GM12878 (cell line): ENCODE data around the gene AK5. TPM values are rescaled to one million over a fixed set of nuclear protein-coding genes. Genes with fewer than 3 reads are reported as not detected.

Source experiments
- ATAC-seq: fragments of 200-7000 bp; cut with Tn5 transposase; 3 replicates; pipeline ENCODE4 v1.9.1; 2020; ENCODE audit warnings: mild to moderate bottlenecking, moderate library complexity
- BruUV-seq: library from RNA; stranded (reverse); fragments of 400-500 nt; replicated peaks from 2 replicates; lab custom pipeline; 2021; lab: Mats Ljungman, UMichigan
- CTCF ChIA-PET: fragments of 300-600 bp; sonication (Branson Sonifier 250); formaldehyde crosslinking; extraction: SDS; loops from one replicate; lab custom pipeline; 2021; ENCODE audit warnings: inconsistent platforms; lab: Yijun Ruan, JAX
- POLR2A ChIA-PET: fragments of 350-600 bp; formaldehyde crosslinking; extraction: SDS; loops from one replicate; lab custom pipeline; 2021; ENCODE audit warnings: inconsistent platforms; lab: Charles Lee
- RAD21 ChIA-PET: fragments of 300-600 bp; sonication (Branson Sonifier 250); formaldehyde crosslinking; loops from one replicate; lab custom pipeline; 2023; ENCODE audit warnings: antibody characterized with exemption; ENCODE audit not compliant: unreplicated experiment; lab: Charles Lee
- SMC1A ChIA-PET: fragments of 300-600 bp; sonication (Branson Sonifier 250); formaldehyde crosslinking; loops from one replicate; lab custom pipeline; 2023; ENCODE audit not compliant: unreplicated experiment, uncharacterized antibody; lab: Charles Lee
- DNase-seq: peaks from one replicate; pipeline ENCODE4 v3.0.0-alpha.2; 2011; ENCODE audit warnings: low read depth, low spot score
- FAIRE-seq: peaks from 3 replicates; lab custom pipeline; 2011; peaks lifted over from hg19 to GRCh38; lab: Jason Lieb, UNC
- H2AFZ ChIP-seq: 2 replicates; pipeline ENCODE4 v1.6.0; 2011; ENCODE audit warnings: low read depth, low read length, control low read depth; ENCODE audit not compliant: control insufficient read depth
- H3K27ac ChIP-seq: 2 replicates; pipeline ENCODE4 v1.5.1; 2011; ENCODE audit warnings: control low read depth; ENCODE audit not compliant: control insufficient read depth, insufficient read depth
- H3K27me3 ChIP-seq, 2 experiments: replicated peaks in 1 of 2; 2 replicates each; pipeline versions ENCODE4 v1.6.0 to v1.6.1; 2011; ENCODE audit warnings: low read length in 1 of 2; ENCODE audit not compliant: control insufficient read depth in 2 of 2, insufficient read depth in 2 of 2
- H3K36me3 ChIP-seq, 2 experiments: 2 replicates each; pipeline ENCODE4 v1.5.1; 2011; ENCODE audit warnings: low read length in 1 of 2; ENCODE audit not compliant: control insufficient read depth in 2 of 2, insufficient read depth in 2 of 2
- H3K4me1 ChIP-seq: 2 replicates; pipeline ENCODE4 v1.6.1; 2011; ENCODE audit warnings: mild to moderate bottlenecking, low read length, moderate library complexity, mixed read lengths; ENCODE audit not compliant: control insufficient read depth, insufficient read depth
- H3K4me2 ChIP-seq: 2 replicates; pipeline ENCODE4 v1.6.0; 2011; ENCODE audit warnings: control low read depth; ENCODE audit not compliant: control insufficient read depth, insufficient read depth
- H3K4me3 ChIP-seq: fragments of 200-600 bp; sonication (generic); 2 replicates; pipeline ENCODE4 v1.5.1; 2016
- H3K79me2 ChIP-seq: 2 replicates; pipeline ENCODE4 v1.6.0; 2011; ENCODE audit warnings: low read length; ENCODE audit not compliant: control insufficient read depth, insufficient read depth
- H3K9ac ChIP-seq: 2 replicates; pipeline ENCODE4 v1.8.0; 2011; ENCODE audit warnings: low read length, control low read depth, mixed read lengths; ENCODE audit not compliant: control insufficient read depth, insufficient read depth
- H3K9me3 ChIP-seq: replicated peaks from 3 replicates; pipeline ENCODE4 v1.5.1; 2011; ENCODE audit warnings: mild to moderate bottlenecking, low read length; ENCODE audit not compliant: control insufficient read depth, insufficient read depth
- H4K20me1 ChIP-seq: 2 replicates; pipeline ENCODE4 v1.6.0; 2011; ENCODE audit not compliant: control insufficient read depth, insufficient read depth
- ASH2L ChIP-seq: fragments of 300-600, 200-600 bp; sonication (generic); IDR thresholded peaks from 2 replicates; pipeline ENCODE4 v1.6.1; 2017; ENCODE audit warnings: low read depth, mild to moderate bottlenecking, borderline replicate concordance
- BCL11A ChIP-seq: IDR thresholded peaks from 2 replicates; pipeline ENCODE4 v1.6.1; 2011; ENCODE audit warnings: low read depth, low read length
- EZH2 ChIP-seq: IDR thresholded peaks from 2 replicates; pipeline ENCODE4 v1.6.1; 2012; ENCODE audit warnings: low read depth, mild to moderate bottlenecking, control low read depth, inconsistent platforms, low read length, borderline replicate concordance; ENCODE audit not compliant: control insufficient read depth
- HSF1 ChIP-seq: fragments of 150-350 bp; IDR thresholded peaks from 2 replicates; pipeline ENCODE4 v1.6.1; 2014; ENCODE audit warnings: mild to moderate bottlenecking, low read depth, low read length
- KAT2A ChIP-seq: conservative IDR thresholded peaks from 2 replicates; pipeline ENCODE4 v1.6.1; 2011; ENCODE audit warnings: low read depth, low read length; ENCODE audit not compliant: control insufficient read depth
- LARP7 ChIP-seq: fragments of 450-650 bp; IDR thresholded peaks from 2 replicates; pipeline ENCODE4 v1.6.1; 2017; ENCODE audit warnings: mild to moderate bottlenecking
- MEF2B ChIP-seq: fragments of 450-650 bp; IDR thresholded peaks from 2 replicates; pipeline ENCODE4 v1.6.1; 2018; ENCODE audit warnings: mild to moderate bottlenecking, moderate library complexity; ENCODE audit not compliant: partially characterized antibody, poor library complexity, severe bottlenecking
- NFYB ChIP-seq: IDR thresholded peaks from 2 replicates; pipeline ENCODE4 v1.6.1; 2011; ENCODE audit warnings: low read depth, mild to moderate bottlenecking, low read length, improper control_type of control experiment, moderate library complexity; ENCODE audit not compliant: insufficient read depth
- PKNOX1 ChIP-seq: fragments of 450-650 bp; IDR thresholded peaks from 2 replicates; pipeline ENCODE4 v1.6.1; 2016; ENCODE audit warnings: mild to moderate bottlenecking
- SMAD5 ChIP-seq: IDR thresholded peaks from 2 replicates; pipeline ENCODE4 v1.6.1; 2016; ENCODE audit warnings: antibody characterized with exemption, low read depth
- ZNF207 ChIP-seq: fragments of 450-650 bp; IDR thresholded peaks from 2 replicates; pipeline ENCODE4 v1.6.1; 2014; ENCODE audit warnings: antibody characterized with exemption, mild to moderate bottlenecking, borderline replicate concordance
- ZNF24 ChIP-seq: fragments of 450-650 bp; IDR thresholded peaks from 2 replicates; pipeline ENCODE4 v1.6.1; 2017; ENCODE audit warnings: antibody characterized with exemption, mild to moderate bottlenecking
- ZNF592 ChIP-seq: fragments of 450-650 bp; IDR thresholded peaks from 2 replicates; pipeline ENCODE4 v1.6.1; 2017; ENCODE audit warnings: mild to moderate bottlenecking, moderate library complexity
- WGBS: methylation state at CpG from one replicate; pipeline ENCODE4 v1.1.6; 2016; ENCODE audit warnings: low lambda C conversion rate; ENCODE audit not compliant: insufficient replicate concordance, insufficient coverage; ENCODE audit errors: missing lambda C conversion rate; 5-methylcytosine and 5-hydroxymethylcytosine counted together
- in situ Hi-C: fragments of 300-500 bp; cut with MboI; formaldehyde crosslinking; loops from 9 replicates; pipeline ENCODE4 v1.14.3; 2018; ENCODE audit warnings: mixed read lengths
- intact Hi-C: fragments of 100-400 bp; cut with micrococcal nuclease; formaldehyde crosslinking; loops from one replicate; pipeline ENCODE4 v1.14.2; 2022; ENCODE audit not compliant: unreplicated experiment
- polyA plus RNA-seq, 11 experiments: library from polyadenylated mRNA; depleted of rRNA in 4 of 11; unstranded in 6 of 11; stranded (reverse) in 5 of 11; fragments of >200 nt; fragmentation: Nextera tagmentation in 4 of 11; fragmentation: Illumina TruSeq in 1 of 11; extraction: Ambion mirVana in 4 of 11; extraction: Trizol in 1 of 11; gene quantifications; 1 replicate in 1 of 11; 2 replicates in 10 of 11; pipeline versions ENCODE4 v1.2.1 to v1.2.3, GENCODE V29; 2011 to 2016; ENCODE audit warnings: inconsistent platforms in 2 of 11, missing spikeins in 2 of 11, low read depth in 1 of 11
- total RNA-seq, 4 experiments: library from RNA; depleted of rRNA in 3 of 4; stranded (reverse); fragments of >200 nt in 3 of 4; fragmentation: Illumina TruSeq in 1 of 4; extraction: Trizol in 1 of 4; gene quantifications; 2 replicates each; pipeline versions ENCODE4 v1.2.1 to v1.2.3, GENCODE V29; 2013 to 2021

The AK5 gene
- total and polyA plus RNA-seq, 10 of the 15 experiments (the other 5 are each of a cell fraction or from before 2014, with no cell fraction given), result 0.08 to 0.33 TPM; not detected in 8

- H3K9ac ChIP-seq, result no peak overlapping the region
- H2AFZ ChIP-seq, result no peak overlapping the region
- no peaks in the 10 kb centered on the region for H3K79me2 ChIP-seq
- POLR2A ChIA-PET, result no interaction called here
- ATAC-seq (no peak), DNase-seq (no peak), FAIRE-seq (no peak)
- no peaks in the 10 kb centered on the region for H3K4me1 ChIP-seq
- SMC1A ChIA-PET, result interaction anchor here (0.6 to 0.7 kb wide), 2 partner anchors 454 to 1076 kb away, joined by 3 to 4 read pairs; no protein-coding TSS in a partner anchor
- H3K27me3 ChIP-seq, result no peaks in the 10 kb centered on the region; a peak in 1 of 4 replicates
- TF ChIP-seq ASH2L, result no peak
- TF ChIP-seq KAT2A, result no peak
- no peak for TF ChIP-seq ZNF207
- no peak for TF ChIP-seq NFYB
- TF ChIP-seq HSF1, result no peak
- no peak for TF ChIP-seq LARP7
- no peak for TF ChIP-seq MEF2B
- no peak for TF ChIP-seq BCL11A
- TF ChIP-seq ZNF592, result no peak
- no peak for TF ChIP-seq SMAD5
- no peak for TF ChIP-seq PKNOX1
- no peak for TF ChIP-seq ZNF24
- TF ChIP-seq EZH2, result no peak
- in situ Hi-C loops, result no loop called here
- RAD21 ChIA-PET, result no interaction called here
- no peaks in the 10 kb centered on the region for H3K9me3 ChIP-seq
- no peaks in the 10 kb centered on the region for H4K20me1 ChIP-seq
- no TSS peak for BruUV-seq
- intact Hi-C loops, result no loop called here
- WGBS, result 31% methylated on average over 3 of the region's 3 CpGs
- H3K4me3 ChIP-seq, result no peak overlapping the region
- no peak overlapping the region for H3K4me2 ChIP-seq
- no peak overlapping the region for H3K27ac ChIP-seq
- CTCF ChIA-PET, result interaction anchor here (0.6 kb wide), 1 partner anchor 1537 kb away, joined by 3 read pairs; no protein-coding TSS in a partner anchor
- no peaks in the 10 kb centered on the region for H3K36me3 ChIP-seq
Measured at GRCh38 chr1:77388661-77389060, 106.8 kb downstream of the AK5 start.
